ENCODE results near the gene SIRPB2.

The SIRPB2 gene

DNA sequence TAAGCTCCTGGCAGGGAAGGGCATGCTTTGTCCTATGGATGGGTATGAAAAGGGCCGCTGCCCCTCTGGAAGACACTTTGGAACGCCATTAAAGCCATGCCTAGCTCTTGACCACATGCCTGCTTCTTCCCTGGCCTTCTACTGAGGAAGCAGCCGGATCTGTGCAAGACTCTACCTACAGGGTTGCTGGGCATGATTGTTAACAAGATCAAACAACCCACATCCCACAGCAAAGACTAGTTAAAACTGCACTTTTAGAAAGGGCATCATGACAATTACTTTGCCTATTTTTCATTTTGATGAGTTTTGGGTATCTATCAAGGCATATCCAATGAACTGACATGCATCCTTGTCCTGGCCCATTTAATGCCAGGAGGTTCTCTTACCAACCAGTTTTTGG is 50.1 kb downstream of the SIRPB2 start:
- H3K36me3 ChIP-seq (ENCODE audit: control insufficient read depth in 2 of 2, insufficient read depth in 2 of 2, low read length in 2 of 2), result peaks cover 31 to 51% of the 10 kb centered on the region in 2 donors
- no peaks in the 10 kb centered on the region for H3K9me3 ChIP-seq (ENCODE audit: control insufficient read depth in 2 of 2, low read length in 2 of 2)
- H3K4me3 ChIP-seq (ENCODE audit: low read length in 2 of 2), result no peak overlapping the region
- H3K9ac ChIP-seq (ENCODE audit: low read length in 2 of 2), result no peak overlapping the region
- H3K27ac ChIP-seq (ENCODE audit: low read length), result no peak overlapping the region
- H3K4me1 ChIP-seq (ENCODE audit: control insufficient read depth, insufficient read depth, low read length), result peaks cover 2% of the 10 kb centered on the region
- H3K27me3 ChIP-seq (ENCODE audit: control insufficient read depth in 1 of 2, insufficient read depth in 2 of 2, low read length in 2 of 2), result no peaks in the 10 kb centered on the region

DNA sequence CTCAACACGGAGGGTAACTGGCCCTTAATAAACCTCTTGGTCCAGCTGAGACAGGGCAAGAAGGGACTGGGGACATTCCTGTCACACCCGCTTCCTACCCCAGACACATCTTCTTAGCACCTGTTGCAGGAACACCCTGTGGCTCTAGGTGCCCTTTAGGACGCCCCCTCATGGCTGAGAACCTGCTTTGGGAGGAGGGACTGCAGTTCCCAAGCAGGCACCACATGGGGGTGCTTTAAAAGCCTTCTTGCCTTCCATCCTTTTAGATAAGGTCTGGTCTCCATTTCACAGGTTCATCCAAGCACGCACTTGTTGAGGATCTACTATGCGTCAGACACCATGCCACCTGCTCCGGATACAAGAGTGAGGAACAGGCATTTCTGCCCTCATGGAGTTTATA is 51.2 kb downstream of the SIRPB2 start:
- Histone ChIP-seq H3K4me3 (ENCODE audit: low read length in 2 of 2) (no peak overlapping the region), H3K9me3 (ENCODE audit: control insufficient read depth in 2 of 2, low read length in 2 of 2) (no peaks in the 10 kb centered on the region), H3K4me1 (ENCODE audit: control insufficient read depth, insufficient read depth, low read length) (peaks cover 2% of the 10 kb centered on the region), H3K27ac (ENCODE audit: low read length) (no peak overlapping the region), H3K9ac (ENCODE audit: low read length in 2 of 2) (no peak overlapping the region), H3K27me3 (ENCODE audit: control insufficient read depth in 1 of 2, insufficient read depth in 2 of 2, low read length in 2 of 2) (no peaks in the 10 kb centered on the region), H3K36me3 (ENCODE audit: control insufficient read depth in 2 of 2, insufficient read depth in 2 of 2, low read length in 2 of 2) (peaks cover 22 to 40% of the 10 kb centered on the region in 2 donors)

DNA sequence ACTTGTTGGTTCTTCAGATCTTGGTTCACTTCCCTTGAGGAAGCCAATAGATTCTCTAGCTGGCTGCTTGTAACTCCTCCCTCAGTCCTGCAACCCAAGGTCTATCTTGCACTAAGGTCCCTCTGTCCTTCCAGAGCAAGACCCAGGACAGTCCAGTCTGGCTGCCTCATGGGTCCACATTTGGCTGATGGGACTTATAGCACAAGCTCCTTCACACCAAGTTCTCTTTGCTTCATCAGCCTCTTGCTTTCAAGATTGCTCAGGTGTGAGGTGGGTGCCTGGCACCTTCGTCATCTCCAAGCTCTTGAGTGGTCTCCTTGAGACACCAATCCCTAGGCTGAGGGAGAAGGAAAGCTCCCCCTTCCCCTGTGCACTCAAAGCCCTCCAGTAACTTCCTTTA is 52.9 kb downstream of the SIRPB2 start:
- no peaks in the 10 kb centered on the region for H3K9me3 ChIP-seq (ENCODE audit: control insufficient read depth in 2 of 2, low read length in 2 of 2)
- H3K4me1 ChIP-seq (ENCODE audit: control insufficient read depth, insufficient read depth, low read length), result peaks cover 2% of the 10 kb centered on the region
- H3K4me3 ChIP-seq (ENCODE audit: low read length in 2 of 2), result no peak overlapping the region
- no peak overlapping the region for H3K9ac ChIP-seq (ENCODE audit: low read length in 2 of 2)
- no peaks in the 10 kb centered on the region for H3K27me3 ChIP-seq (ENCODE audit: control insufficient read depth in 1 of 2, insufficient read depth in 2 of 2, low read length in 2 of 2)
- H3K27ac ChIP-seq (ENCODE audit: low read length), result no peak overlapping the region
- H3K36me3 ChIP-seq (ENCODE audit: control insufficient read depth in 2 of 2, insufficient read depth in 2 of 2, low read length in 2 of 2), result peaks cover 9 to 23% of the 10 kb centered on the region in 2 donors

DNA sequence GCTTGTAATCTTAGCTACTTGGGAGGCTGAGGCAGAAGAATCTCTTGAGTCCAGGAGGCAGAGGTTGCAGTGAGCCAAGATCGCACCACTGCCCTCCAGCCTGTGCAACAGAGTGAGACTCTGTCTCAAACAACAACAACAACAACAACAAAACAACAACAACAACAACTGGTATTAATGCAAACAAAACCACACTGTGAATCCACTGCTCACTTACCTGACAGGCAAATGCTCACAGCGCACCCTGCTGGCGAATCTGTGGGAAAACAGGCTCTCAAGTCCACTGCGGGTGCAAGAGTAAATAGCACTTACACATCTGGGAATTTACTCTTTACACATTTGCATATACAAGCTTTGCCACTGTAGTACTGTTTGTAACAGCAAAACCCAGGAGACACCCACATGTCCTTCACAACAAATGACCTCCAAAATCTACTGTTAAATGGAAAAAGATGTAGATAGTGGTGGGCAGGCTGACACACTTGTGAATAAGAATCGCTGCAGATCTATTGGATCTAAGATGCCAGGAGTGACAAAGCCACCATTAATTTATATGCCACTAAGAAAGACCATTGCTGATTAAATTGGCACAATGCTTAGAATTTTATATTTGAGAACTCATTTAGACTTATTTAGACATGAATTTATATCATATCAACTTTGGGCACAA is 53.9 kb downstream of the SIRPB2 start:
- Histone ChIP-seq H3K36me3 (ENCODE audit: control insufficient read depth in 2 of 2, insufficient read depth in 2 of 2, low read length in 2 of 2) (peaks cover 6 to 16% of the 10 kb centered on the region in 2 donors), H3K4me3 (ENCODE audit: low read length in 2 of 2) (no peak overlapping the region), H3K27me3 (ENCODE audit: control insufficient read depth in 1 of 2, insufficient read depth in 2 of 2, low read length in 2 of 2) (no peaks in the 10 kb centered on the region), H3K4me1 (ENCODE audit: control insufficient read depth, insufficient read depth, low read length) (peaks cover 2% of the 10 kb centered on the region), H3K9me3 (ENCODE audit: control insufficient read depth in 2 of 2, low read length in 2 of 2) (no peaks in the 10 kb centered on the region), H3K27ac (ENCODE audit: low read length) (no peak overlapping the region), H3K9ac (ENCODE audit: low read length in 2 of 2) (no peak overlapping the region)

DNA sequence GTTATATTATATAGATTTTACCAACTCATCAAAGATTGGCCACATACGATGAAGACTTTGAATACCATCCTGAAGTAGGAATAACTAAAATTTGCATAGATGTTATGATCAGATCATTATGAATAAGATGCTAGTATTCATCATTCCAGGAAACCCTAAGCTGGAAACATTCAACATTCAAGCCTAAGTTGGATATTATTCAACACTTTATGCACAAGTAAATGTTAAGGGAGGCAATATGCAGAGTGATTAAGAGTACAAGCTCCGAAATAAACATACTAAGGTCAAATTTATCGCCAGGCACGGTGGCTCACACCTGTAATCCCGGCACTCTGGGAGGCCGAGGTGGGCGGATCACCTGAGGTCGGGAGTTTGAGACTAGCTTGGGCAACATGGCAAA is 55.0 kb downstream of the SIRPB2 start:
- H3K27ac ChIP-seq (ENCODE audit: low read length), result no peak overlapping the region
- peaks cover 6 to 9% of the 10 kb centered on the region in 2 donors for H3K36me3 ChIP-seq (ENCODE audit: control insufficient read depth in 2 of 2, insufficient read depth in 2 of 2, low read length in 2 of 2)
- H3K9me3 ChIP-seq (ENCODE audit: control insufficient read depth in 2 of 2, low read length in 2 of 2), result no peaks in the 10 kb centered on the region
- no peaks in the 10 kb centered on the region for H3K27me3 ChIP-seq (ENCODE audit: control insufficient read depth in 1 of 2, insufficient read depth in 2 of 2, low read length in 2 of 2)
- no peak overlapping the region for H3K4me3 ChIP-seq (ENCODE audit: low read length in 2 of 2)
- no peak overlapping the region for H3K9ac ChIP-seq (ENCODE audit: low read length in 2 of 2)
- H3K4me1 ChIP-seq (ENCODE audit: control insufficient read depth, insufficient read depth, low read length), result peaks cover 2% of the 10 kb centered on the region

DNA sequence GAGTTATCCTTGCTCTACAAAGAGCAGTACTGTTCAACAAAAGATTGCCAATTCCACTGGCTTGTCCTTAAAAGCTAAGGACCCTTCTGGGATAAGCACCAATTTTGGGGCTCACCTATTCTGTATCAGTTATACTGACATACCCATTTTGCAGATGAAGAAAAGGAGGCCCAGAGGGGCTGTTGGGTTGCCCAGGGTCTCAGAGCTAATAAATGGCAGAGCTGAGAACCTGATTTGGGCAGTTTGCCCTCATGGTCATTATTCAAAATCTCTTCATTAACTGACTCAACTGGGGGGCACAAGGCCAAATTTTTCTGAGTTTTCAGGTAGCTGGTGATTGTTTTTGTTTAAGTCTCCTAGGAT is 55.9 kb downstream of the SIRPB2 start:
- H3K9ac ChIP-seq (ENCODE audit: low read length in 2 of 2), result no peak overlapping the region
- H3K27ac ChIP-seq (ENCODE audit: low read length), result no peak overlapping the region
- H3K36me3 ChIP-seq (ENCODE audit: control insufficient read depth in 2 of 2, insufficient read depth in 2 of 2, low read length in 2 of 2), result peaks cover 6 to 9% of the 10 kb centered on the region in 2 donors
- no peaks in the 10 kb centered on the region for H3K27me3 ChIP-seq (ENCODE audit: control insufficient read depth in 1 of 2, insufficient read depth in 2 of 2, low read length in 2 of 2)
- peaks cover 2% of the 10 kb centered on the region for H3K4me1 ChIP-seq (ENCODE audit: control insufficient read depth, insufficient read depth, low read length)
- H3K9me3 ChIP-seq (ENCODE audit: control insufficient read depth in 2 of 2, low read length in 2 of 2), result no peaks in the 10 kb centered on the region
- no peak overlapping the region for H3K4me3 ChIP-seq (ENCODE audit: low read length in 2 of 2)

DNA sequence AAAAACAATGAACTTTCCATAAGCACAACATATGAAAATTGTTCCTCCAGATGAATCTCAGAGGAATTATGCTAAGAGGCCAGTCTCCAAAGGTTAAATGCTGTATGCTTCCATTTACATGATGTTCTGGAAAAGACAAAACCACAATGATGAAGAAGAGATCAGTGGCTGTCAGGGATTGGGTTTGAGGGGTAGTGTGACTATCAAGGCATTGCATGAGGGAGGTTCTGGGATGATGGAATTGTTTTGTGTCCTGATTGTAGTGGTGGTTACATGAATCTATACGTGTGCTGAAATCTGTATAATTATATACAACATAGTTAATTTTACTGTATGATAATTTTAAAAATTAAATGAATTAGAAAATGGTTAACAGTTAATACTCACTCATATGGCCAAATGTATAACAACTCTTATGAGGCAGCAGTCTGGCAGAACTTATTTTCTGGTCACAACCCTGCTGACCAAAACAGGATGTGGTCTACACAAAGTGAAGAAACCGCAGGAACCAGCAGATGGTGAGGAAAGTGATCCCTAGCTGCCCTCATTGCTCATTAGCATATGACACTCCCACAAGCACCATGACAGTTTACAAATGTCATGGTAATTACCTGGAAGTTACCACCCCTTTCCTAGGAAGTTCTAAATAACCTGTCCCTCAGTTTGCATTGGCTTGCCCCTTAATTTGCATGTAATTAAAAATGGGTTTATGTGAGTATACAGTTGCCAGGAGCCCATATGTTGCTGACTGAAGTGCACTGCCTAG is 56.5 kb downstream of the SIRPB2 start:
- no peaks in the 10 kb centered on the region for H3K27me3 ChIP-seq (ENCODE audit: control insufficient read depth in 1 of 2, insufficient read depth in 2 of 2, low read length in 2 of 2)
- H3K9ac ChIP-seq (ENCODE audit: low read length in 2 of 2), result no peak overlapping the region
- no peak overlapping the region for H3K4me3 ChIP-seq (ENCODE audit: low read length in 2 of 2)
- peaks cover 4 to 6% of the 10 kb centered on the region in 2 donors for H3K36me3 ChIP-seq (ENCODE audit: control insufficient read depth in 2 of 2, insufficient read depth in 2 of 2, low read length in 2 of 2)
- H3K27ac ChIP-seq (ENCODE audit: low read length), result no peak overlapping the region
- peaks cover 2% of the 10 kb centered on the region for H3K4me1 ChIP-seq (ENCODE audit: control insufficient read depth, insufficient read depth, low read length)
- no peaks in the 10 kb centered on the region for H3K9me3 ChIP-seq (ENCODE audit: control insufficient read depth in 2 of 2, low read length in 2 of 2)

DNA sequence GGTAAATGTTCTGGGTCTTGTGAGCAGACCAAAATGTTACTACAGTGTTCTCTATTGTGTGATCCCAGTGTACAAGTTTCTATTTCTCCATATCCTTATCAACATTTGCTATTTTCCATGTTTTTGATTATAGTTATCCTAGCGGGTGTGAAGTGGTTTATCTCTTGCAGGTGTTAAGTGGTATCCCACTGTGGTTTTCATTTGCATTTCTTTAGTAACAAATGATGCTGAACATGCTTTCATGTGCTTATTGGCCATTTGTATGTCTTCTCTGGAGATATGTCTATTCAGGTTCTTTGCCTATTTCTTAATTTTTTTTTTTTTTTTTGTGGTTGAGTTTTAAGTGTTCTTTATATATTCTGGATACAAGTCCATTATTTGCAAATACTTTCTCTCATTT is 60.1 kb downstream of the SIRPB2 start:
- H3K27ac ChIP-seq (ENCODE audit: low read length), result no peak overlapping the region
- no peaks in the 10 kb centered on the region for H3K9me3 ChIP-seq (ENCODE audit: control insufficient read depth in 2 of 2, low read length in 2 of 2)
- H3K4me1 ChIP-seq (ENCODE audit: control insufficient read depth, insufficient read depth, low read length), result no peaks in the 10 kb centered on the region
- H3K36me3 ChIP-seq (ENCODE audit: control insufficient read depth in 2 of 2, insufficient read depth in 2 of 2, low read length in 2 of 2), result peaks cover 0 to 6% of the 10 kb centered on the region in 2 donors
- no peak overlapping the region for H3K9ac ChIP-seq (ENCODE audit: low read length in 2 of 2)
- no peaks in the 10 kb centered on the region for H3K27me3 ChIP-seq (ENCODE audit: control insufficient read depth in 1 of 2, insufficient read depth in 2 of 2, low read length in 2 of 2)
- H3K4me3 ChIP-seq (ENCODE audit: low read length in 2 of 2), result no peak overlapping the region

DNA sequence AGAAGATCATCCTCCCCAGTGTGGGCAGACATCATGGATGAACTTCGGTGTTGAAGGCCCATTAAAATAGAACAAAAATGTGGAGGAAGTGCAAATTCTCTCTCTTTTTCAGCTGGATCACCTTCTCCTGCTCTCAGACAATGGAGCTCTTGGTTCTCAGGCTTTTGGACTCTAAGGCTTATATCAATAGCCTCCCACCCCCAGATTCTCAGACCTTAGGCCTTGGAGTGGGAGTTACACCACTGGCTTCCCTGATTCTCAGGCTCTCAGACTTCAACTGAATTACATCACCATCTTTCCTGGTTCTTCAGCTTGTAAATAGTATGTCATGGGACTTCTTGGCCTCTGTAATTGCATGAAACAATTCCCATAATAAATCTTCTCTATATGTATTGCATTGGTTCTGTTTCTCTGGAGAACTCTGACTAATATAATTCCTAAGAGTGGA is 61.2 kb downstream of the SIRPB2 start:
- H3K27ac ChIP-seq (ENCODE audit: low read length), result no peak overlapping the region
- H3K9me3 ChIP-seq (ENCODE audit: control insufficient read depth in 2 of 2, low read length in 2 of 2), result no peaks in the 10 kb centered on the region
- no peak overlapping the region for H3K4me3 ChIP-seq (ENCODE audit: low read length in 2 of 2)
- no peaks in the 10 kb centered on the region for H3K27me3 ChIP-seq (ENCODE audit: control insufficient read depth in 1 of 2, insufficient read depth in 2 of 2, low read length in 2 of 2)
- no peak overlapping the region for H3K9ac ChIP-seq (ENCODE audit: low read length in 2 of 2)
- no peaks in the 10 kb centered on the region for H3K4me1 ChIP-seq (ENCODE audit: control insufficient read depth, insufficient read depth, low read length)
- H3K36me3 ChIP-seq (ENCODE audit: control insufficient read depth in 2 of 2, insufficient read depth in 2 of 2, low read length in 2 of 2), result peaks cover 0 to 3% of the 10 kb centered on the region in 2 donors

DNA sequence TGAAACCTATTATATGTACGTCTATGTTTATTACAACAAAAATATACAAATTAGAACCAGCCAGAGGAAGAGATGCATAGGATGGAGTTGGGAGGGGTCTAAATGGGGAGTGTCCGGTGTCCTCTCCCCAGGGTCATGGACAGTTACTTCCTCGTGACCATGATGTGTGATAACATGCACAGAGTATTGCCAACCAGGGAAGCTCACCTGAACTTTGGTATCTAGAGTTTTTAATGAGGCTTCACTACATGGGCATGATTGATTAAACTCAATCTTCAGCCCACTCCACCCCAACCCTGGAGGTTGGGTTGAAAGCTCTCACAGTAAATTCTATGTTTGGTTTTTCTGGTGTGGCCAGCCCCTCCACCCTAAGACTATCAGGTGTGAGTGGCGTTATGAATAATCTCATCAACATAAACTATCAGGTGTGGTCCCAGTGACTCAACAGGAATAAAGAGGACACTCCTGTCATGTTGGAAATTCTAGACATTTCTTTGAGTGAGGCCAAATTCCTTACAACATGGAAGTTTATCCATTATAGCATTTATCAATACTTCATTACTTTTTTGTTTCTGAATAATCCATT is 62.0 kb downstream of the SIRPB2 start:
- Histone ChIP-seq H3K4me3 (ENCODE audit: low read length in 2 of 2) (no peak overlapping the region), H3K27me3 (ENCODE audit: control insufficient read depth in 1 of 2, insufficient read depth in 2 of 2, low read length in 2 of 2) (no peaks in the 10 kb centered on the region), H3K4me1 (ENCODE audit: control insufficient read depth, insufficient read depth, low read length) (no peaks in the 10 kb centered on the region), H3K9me3 (ENCODE audit: control insufficient read depth in 2 of 2, low read length in 2 of 2) (no peaks in the 10 kb centered on the region), H3K9ac (ENCODE audit: low read length in 2 of 2) (no peak overlapping the region), H3K27ac (ENCODE audit: low read length) (no peak overlapping the region), H3K36me3 (ENCODE audit: control insufficient read depth in 2 of 2, insufficient read depth in 2 of 2, low read length in 2 of 2) (peaks cover 0 to under 1% of the 10 kb centered on the region in 2 donors)

Measured in stomach smooth muscle (tissue), 2 donors.